ENCODE measurements around the gene COL20A1. TPM values are rescaled to one million over a fixed set of nuclear protein-coding genes. Genes with fewer than 3 reads are reported as not detected.

COL20A1 gene
- polyA plus RNA-seq, 3 donors: 0.26 to 1.0 (median 0.64) TPM

DNA sequence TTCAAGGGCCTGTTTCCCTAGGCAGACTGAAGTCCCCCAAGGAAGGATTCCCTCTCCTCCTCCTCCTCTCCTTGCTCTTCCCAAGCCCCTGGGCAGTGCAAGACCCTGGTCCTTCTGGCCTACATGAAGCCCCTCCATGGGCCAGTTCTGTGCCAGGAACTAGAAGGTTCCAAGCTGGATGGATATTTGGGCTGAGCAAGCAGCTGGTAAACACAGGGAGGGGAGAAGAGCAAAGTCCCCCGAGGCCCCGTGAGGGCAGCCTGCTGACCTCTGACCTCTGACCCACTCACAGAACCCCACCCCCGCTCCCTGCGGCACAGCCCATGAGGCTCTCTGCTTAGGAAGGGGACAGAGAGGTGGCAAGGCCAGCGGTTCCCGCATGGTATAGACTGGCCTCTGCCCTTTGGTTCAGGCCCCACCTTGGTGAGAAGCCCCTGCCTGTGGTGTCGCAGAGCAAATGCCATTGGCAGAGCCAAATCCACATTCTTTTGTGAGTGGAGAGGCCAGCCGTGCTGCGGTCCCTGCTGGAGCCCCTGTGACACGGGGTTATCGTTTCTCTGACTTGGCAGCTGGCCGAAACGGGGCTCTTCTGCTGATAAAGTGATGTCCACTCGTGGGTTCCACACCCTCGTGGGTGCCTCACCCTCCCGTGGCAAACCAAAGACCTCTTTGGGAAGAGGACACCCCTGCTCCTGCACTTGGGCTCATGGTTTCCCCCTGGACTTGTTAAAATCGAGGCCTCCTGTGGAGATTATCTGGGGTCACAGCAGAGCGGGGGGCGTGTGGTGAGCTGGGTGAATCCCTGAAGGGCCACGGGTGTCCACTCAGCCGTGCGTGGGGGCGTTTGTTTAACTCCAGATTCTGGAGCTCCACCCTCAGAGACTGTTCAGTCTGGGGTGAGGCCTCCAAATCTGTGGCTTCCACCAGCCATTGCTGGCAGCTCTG is 70.3 kb downstream of the COL20A1 start:
- DNase-seq (ENCODE audit: extremely low read depth in 1 of 11, low read depth in 9 of 11, low spot score in 4 of 11): no peak

DNA sequence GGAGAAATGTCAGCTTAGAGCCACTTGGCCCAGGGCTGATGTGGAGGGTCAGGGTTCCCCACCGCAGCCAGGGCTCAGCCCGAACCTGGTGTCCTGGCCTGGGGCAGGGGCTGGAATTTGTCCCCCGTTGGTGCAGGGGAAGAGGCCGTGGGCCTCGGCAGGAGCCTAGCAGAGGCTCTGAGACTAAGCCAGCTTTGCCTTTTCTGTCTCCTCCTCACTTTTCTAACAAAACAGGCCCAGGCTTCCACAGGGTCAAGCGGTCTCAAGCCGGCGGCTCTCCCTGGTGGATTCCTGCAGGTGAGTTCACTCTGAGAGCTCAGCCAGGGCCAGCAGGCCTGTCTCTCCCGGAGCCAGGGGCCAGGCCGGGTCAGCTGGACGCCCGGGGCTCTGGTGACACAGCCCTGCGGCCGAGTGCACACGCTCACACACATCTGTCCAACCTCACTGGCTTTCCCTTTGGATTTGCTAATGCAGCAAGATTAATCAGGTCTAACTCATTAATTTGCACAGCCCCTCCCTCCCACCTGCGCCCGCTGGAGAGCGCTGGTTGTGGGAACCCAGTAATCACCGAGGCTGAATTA is 71.1 kb downstream of the COL20A1 start:
- DNase-seq (ENCODE audit: extremely low read depth in 1 of 11, low read depth in 9 of 11, low spot score in 4 of 11): no peak

DNA sequence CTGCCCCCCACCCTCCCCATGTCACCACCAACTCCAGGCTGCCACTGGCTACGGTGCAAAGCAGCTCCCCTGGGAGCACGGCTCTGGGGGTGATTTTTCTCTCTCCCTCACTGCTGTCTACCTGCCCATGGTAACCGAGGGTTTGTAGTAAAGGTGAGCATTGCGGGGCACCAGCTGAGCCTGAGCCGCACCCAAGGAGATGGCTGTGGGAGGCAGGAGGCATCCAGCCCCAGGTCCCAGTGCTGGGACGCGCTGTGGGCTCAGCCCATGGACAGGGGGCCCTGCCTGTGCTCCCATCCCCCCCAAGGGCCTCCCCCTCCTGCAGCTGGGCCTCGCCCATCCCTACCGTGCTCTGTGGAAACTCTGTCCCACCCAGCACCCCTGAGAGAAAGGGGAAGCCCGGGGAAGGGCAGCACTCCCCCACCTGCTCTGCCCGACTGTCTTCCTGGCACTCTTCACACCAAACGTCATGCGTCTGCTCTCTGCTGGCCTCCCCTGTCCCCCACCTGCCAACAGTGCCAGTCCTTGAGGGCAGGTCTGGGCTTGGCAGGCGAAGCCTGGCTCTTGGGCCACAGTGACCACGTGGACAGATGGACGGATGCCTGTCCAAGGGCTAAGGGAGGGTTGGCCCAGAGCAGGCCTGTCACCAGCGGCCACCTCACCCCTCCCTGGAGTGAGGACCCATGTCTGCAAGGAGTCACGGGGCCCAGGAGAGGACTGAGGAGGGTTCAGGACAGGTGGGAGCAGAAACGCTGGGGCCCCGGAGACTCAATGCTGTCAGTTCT is 72.0 kb downstream of the COL20A1 start:
- no peak for DNase-seq (ENCODE audit: extremely low read depth in 1 of 11, low read depth in 9 of 11, low spot score in 4 of 11)

DNA sequence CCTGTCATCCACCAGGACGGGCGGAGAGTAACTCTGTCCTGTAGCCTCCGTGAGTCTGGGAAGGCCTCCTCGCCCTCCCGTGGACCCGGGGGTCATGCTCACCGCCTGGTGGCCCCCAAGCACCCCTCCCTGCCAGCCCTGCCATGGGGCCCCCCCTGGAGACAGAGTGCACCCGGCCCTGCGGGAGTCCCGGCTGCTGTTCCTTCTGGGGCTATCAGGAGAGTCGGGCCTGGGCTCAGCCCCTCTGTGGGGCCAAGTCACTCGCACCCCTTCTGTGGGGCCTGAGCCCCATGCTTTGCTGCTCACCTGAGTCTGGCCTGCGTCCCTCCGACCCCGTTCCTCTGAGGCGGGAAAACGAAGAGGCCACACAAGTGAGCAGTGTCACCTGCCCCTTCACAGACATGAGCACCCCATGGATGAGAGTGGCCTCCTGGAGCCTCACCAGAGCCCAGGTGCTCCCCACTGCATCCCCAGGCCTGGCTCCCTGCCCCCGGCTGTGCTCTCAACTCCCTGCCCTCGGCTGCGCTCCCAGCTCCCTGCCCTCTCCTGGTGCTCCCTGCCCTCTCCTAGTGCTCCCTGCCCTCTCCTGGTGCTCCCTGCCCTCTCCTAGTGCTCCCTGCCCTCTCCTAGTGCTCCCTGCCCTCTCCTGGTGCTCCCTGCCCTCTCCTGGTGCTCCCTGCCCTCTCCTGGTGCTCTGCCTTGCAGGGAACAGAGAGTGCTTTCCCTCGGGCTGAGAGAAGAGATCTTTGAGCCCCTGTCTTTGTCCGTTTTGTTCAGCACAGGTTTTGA is 72.8 kb downstream of the COL20A1 start:
- no peak for DNase-seq (ENCODE audit: extremely low read depth in 1 of 11, low read depth in 9 of 11, low spot score in 4 of 11)

DNA sequence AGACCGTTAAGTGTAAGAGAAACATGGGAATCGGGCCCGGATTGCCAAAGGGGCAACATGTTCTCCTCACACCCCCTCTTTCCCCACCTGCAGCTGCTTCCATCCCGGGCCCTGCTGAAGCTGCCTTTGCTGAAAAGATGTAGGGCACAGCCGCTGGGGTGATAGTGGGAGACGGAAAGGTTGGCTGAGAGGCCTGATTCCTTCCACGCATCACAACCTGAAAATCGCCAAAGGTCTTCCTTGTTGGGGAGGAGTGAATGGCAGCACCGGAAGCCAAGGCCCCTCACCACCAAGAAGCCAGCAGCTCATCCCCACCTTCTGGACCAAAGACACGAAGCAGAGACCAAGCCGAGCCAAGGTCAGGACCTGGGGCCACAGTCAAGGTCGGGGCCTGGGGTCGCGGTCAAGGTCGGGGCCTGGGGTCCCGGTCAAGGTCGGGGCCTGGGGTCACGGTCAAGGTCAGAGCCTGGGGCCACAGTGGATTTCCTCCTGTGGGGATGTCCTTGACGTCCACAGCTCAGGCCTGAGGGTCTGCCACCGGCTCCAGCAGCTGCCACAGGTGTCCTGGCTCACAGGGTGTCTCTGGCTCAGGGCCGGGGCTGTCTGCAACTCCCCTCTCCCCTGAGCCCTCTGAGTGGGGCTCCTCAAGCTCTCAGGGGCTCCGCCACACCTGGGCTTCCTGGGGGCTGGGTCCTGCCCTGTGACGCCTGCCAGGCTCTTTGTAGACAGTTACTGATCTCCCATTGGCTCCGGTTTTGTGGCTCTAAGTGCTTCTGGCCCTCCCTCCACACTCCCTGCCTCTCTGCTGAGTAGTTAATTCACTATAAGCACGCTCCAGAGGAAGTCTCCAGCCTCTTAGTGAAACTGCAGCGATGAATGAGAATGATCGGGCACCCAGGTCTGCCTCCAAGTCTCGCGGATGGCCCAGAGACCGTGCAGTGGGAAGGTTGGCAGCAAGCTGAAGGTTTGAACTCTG is 73.7 kb downstream of the COL20A1 start:
- DNase-seq (ENCODE audit: extremely low read depth in 1 of 11, low read depth in 9 of 11, low spot score in 4 of 11): no peak

DNA sequence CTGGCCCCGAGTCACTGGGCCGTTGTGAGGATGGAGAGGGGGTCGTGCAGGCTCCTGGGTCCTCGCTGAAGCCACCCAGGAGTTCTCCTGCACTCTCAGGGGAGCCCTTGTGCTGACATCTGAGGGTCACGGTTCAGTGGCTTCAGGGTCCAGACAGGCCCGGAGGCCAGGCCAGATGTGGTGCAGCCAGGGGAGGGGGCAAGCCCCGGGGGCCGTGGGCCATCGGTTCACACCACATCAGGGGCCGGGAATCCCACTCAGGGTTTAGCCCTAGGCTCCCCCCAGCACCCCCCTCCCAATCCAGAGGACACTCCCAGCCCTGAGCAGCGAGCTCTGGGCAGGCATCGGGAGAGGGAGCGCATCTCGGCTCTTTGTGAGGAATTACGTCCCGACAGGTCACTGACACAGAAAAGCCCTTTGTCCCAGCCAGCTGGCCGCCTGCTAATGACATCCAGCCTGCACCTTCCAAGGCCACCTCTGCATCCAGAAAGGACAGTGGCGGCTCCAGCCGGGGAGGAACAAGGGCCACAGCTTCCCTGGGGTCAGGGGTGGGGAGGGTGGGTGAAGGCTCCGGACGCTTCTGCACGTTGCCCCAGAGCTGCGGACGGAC is 74.6 kb downstream of the COL20A1 start:
- no peak for DNase-seq (ENCODE audit: extremely low read depth in 1 of 11, low read depth in 9 of 11, low spot score in 4 of 11)

DNA sequence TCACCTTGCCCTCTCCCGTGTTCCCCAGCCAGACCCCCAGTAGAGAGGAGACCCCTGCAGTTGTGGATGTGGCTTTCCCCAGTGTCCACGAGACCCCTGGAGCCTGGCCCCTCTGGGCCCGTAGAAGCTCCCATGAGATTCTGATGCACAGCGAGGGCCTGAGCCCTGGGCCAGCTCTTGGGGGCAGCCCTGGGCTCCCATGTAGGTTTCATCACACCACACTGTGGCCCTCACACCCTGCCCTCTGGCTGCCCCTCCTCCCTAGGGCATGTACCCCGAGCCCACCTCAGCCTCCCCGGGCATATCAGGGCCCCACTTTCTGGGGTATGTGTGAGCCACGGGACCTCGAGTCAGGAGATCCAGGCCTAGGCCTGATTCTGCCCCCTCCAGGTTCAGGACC is 75.2 kb downstream of the COL20A1 start:
- no peak for DNase-seq (ENCODE audit: extremely low read depth in 1 of 11, low read depth in 9 of 11, low spot score in 4 of 11)

DNA sequence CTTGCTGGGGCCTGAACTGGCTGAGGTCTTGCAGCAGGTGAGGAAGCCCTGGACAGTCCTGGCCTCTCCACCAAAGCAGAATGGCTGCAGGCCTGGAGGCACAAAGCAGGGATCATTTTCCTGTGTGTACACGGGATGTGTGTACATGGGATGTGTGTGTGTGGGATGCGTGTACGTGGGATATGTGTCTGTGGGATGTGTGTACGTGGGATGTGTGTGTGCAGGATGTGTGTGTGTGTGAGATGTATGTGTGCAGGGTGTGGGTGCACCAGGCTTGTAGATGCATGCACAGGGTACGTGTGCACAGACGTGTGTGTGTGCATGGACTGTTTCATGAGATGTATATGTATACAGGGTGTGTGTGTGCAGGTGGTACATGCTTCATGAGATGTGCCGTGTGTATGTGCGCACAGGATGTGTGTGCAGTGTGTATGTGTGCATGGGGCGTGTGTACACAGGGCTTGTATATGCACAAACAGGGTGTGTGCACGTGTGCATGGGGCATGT is 76.1 kb downstream of the COL20A1 start:
- no peak for DNase-seq (ENCODE audit: extremely low read depth in 1 of 11, low read depth in 9 of 11, low spot score in 4 of 11)

DNA sequence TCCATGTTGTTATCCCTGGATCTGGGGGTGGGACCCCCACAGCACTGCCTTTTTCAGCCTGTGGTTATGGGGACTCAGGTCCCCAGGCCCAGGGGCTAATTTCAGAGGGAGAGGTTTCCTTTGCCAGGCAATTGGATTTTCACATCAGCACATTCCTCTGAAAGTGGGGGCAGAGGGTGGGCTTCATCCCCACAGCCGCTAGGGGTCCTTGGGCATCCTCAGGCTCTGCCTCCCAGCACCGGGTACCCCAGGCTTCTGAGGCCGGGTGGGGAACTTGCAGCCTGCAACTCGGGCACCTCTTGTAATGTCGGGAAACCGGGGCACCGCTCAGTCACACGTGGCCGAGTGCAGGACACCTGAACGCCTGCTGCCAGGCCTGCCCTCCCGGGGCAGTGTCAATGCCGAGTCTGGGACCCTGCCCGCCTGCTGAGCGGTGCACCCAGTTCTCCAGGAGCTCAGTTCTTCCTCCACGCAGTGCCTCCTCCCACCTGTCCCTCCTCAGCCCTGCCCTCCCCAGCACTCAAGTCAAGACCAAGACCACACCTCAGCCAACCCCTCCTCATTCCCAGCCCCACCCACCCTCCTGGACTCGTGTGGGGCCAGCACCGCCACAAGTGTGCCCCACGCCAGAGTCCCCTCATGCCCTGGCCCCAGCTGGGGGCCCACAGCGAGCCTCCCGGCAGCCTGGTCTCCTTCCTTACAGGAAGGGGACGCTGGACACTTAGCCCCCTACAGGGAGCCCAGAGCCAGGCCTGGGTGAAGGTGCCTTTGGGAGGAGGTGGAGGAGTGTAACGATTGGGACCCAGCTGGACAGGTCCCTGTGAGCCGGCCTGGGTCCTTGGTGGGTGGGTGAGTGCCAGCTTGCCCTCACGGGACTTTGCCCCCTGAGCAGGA is 77.0 kb downstream of the COL20A1 start:
- DNase-seq (ENCODE audit: extremely low read depth in 1 of 11, low read depth in 9 of 11, low spot score in 4 of 11): no peak

DNA sequence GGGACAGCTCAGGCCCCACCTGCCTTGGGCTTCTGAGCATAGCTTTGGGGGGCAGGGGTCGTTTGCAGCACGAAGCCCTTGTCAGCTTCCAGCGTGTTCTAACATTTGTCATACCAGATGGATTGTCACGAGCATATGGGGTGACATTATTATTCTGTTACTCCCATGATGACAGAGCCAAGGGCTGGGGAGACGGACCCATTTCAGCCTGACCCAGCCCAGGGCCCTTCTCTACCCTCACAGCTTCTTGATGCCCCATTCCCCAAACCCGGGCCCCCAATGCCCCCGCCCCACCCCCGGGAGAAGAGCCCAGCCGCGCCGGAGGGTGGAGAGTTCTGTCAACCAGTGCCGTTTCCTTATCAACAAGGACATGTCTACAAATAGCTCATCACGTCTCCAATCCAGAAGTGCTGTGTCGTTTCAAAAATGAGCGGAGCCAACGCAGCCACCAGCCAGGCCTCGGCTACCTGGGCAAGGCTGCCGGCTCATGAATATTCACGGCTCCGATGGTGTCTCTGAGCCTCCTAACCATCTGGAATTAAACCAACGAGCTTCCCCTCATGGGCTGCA is 77.7 kb downstream of the COL20A1 start:
- DNase-seq (ENCODE audit: extremely low read depth in 1 of 11, low read depth in 9 of 11, low spot score in 4 of 11): no peak

DNA sequence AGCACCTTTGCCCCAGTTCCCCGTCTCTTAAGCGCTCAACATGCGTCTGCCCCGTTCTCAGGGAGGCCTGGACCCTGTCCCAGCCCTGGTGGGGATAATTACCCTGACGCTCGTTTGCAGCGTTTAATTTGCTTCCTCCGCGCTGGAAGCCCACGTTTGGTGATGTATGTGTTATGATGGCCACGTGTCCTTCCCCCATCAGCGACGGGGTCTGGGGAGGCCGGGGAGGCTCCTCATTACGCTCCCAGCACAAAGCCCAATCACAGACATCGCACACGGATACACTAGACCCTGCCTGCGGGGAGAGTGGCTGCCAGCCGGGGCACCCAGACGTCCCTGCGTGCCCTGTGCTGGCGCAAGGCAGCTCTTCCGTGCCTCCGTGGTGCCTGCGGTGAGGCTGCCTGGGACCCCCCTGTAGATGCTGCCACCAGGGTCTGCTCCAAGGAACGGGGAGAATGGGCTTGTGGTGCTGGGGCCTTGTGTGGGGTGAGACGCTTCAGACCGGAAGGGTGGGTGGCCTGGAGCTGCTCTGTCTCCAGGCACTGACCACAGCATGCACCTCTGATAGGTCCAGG is 78.4 kb downstream of the COL20A1 start:
- no peak for DNase-seq (ENCODE audit: extremely low read depth in 1 of 11, low read depth in 9 of 11, low spot score in 4 of 11)

DNA sequence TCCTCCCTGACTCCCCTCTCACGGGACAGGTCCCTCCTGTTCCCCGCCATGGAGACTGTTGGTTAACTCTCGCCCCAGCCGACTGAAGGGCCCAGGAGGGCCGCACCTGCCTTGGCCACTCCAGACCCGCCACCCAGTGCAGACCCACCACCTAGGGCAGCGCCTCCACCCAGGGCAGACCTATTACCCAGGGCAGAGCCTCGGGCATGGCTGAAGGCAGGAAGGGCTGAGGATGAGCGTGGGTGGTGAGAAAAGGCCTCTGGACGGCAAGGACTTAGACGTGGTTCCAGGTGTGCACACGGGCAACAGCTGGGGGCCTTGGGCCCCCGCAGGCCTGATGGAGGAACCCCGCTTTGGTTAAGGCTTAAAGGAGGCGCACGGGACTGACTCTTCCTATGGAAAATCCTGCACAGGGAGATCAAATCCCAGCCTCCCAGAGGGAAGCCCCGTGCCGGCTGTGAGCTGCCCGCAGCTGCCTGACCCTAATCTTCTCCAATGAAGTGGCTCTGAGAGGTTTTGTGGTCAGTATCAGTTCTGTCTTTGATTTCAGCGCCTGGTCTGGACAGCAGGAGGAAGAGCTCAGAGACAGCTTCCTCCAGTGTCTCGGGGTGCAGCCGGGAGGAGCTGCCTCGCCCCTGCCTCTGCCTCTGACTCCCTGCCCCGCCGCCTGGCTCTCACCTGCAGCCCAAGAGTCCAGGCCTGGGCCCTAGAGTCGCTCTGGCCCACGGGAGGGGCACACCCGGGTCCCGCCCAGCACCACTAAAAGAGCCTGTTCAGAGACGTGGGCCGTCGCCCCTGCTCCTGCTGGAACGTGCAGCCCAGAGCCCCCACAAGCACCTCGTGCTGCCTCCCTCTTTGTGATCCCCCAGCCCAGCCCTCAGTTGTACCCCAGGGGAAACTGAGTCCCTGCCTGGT is 80.2 kb downstream of the COL20A1 start:
- DNase-seq (ENCODE audit: extremely low read depth in 1 of 11, low read depth in 9 of 11, low spot score in 4 of 11): no peak

DNA sequence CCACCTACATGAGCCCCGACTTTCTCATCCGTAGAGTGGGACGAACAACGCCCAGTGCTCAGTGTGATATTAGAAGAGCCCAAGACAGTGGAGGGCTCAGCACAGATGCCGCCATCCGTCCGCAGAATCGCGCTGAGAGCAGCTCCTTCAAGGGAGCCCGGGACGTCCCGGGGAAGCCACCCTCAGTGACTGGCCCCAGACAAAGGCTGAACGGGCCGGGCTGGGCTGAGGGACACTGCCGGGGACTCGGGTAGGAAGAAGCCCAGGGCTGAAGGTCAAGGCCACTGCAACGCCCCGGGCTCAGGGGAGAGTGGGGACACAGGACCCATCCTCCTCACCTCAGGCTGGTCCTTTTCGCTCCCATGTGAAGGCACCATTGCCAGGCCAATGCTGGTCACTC is 81.0 kb downstream of the COL20A1 start:
- DNase-seq (ENCODE audit: extremely low read depth in 1 of 11, low read depth in 9 of 11, low spot score in 4 of 11): no peak

DNA sequence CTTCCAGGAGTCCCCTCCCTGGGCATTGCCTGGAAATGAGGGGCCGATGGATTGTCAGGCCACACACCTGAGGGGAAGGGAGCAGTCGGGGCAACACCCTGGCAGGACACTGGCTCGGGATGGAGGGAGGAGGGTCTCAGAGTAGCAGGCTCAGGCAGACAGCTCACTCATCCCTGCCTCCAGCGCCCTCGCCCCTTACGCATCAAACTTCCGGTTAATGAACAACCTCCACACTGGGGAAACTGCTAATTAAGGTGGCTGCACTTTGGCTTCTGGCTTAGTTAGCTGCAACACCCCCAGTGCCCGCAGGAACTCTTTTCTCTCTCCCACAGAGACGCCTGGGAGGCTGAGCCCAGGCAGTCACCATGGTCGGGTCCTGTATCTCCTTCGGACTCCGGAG is 81.5 kb downstream of the COL20A1 start:
- DNase-seq (ENCODE audit: extremely low read depth in 1 of 11, low read depth in 9 of 11, low spot score in 4 of 11): peak in 1 of 11 donors; percentile 65

DNA sequence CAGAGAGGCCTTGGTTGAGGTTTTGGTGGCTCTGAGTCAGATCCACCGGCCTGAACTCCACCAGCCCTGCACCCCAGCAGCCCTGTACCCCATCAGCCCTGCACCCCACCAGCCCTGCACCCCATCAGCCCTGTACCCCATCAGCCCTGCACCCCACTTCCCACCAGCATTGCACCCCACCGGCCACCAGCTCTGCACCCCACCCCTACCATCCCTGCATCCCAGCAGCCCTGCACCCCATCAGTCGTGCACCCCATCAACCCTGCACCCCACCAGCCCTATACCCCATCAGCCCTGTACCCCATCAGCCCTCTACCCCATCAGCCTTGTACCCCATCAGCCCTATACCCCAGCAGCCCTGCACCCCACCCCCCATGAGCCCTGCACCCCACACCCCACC is 82.5 kb downstream of the COL20A1 start:
- no peak for DNase-seq (ENCODE audit: extremely low read depth in 1 of 11, low read depth in 9 of 11, low spot score in 4 of 11)

Data from renal cortex interstitium (tissue), 11 donors.